ENCODE measurements around the gene ZFP57.

The ZFP57 gene

DNA sequence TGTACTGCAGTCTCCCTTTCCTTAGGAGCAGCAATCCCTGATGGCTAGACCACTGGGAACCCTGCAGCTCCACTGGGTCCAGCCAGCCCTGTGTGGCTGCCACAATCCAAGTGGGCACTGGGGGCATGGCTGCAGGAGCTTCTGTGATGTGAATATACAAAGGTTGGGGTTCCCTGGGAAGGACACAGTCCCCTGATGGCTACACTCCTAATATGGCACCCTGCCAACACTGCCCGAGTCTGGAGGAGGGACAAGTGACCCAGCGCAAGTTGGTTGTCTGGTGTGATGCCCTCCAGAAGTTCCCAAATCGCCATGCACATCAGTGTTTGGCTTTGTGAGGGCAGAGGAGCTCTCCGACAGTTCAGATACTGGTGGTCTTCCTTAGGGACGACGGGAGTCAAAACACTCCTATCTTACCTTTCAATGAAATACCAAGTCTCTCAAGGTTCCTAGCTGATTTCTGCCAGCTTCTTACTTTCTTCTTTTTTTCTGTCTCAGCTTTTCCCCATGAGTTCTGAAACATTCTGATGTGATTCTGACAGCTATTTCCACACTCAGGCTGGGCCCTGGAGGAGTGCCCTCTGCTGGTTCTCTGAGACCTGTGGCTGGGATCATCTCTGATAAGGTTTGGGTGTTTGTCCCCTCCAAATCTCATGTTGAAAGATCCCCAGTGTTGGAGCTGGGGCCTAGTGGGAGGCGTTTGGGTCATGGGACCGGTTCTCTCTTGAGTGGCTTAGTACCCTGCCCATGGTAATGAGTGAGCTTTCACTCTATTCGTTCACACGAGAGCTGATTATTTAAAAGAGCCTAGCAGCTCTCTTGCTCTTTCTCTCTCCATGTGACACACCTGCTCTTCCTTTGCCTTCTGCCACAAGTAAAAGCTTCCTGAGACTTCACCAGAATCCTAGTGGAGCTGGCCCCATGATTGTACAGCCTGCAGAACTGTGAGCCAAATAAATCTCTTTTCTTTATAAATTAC is 15.5 kb upstream of the ZFP57 start:
- Histone ChIP-seq H3K4me1 (ENCODE audit: control insufficient read depth in 2 of 2, insufficient read depth in 2 of 2, low read length in 2 of 2) (no peaks in the 10 kb centered on the region), H3K27ac (ENCODE audit: low read depth in 2 of 2, low read length in 2 of 2) (no peak overlapping the region), H3K36me3 (ENCODE audit: control insufficient read depth in 2 of 2, insufficient read depth in 2 of 2, low read length in 2 of 2) (no peaks in the 10 kb centered on the region), H3K27me3 (ENCODE audit: control insufficient read depth in 2 of 2, insufficient read depth in 2 of 2, low read length in 2 of 2) (peaks cover 0 to 2% of the 10 kb centered on the region in 2 donors), H3K4me3 (ENCODE audit: low read length in 2 of 2) (no peak overlapping the region), H3K9ac (ENCODE audit: low read depth in 1 of 2, low read length in 2 of 2) (no peak overlapping the region), H3K9me3 (ENCODE audit: control insufficient read depth in 2 of 2, low read length in 2 of 2) (no peaks in the 10 kb centered on the region)

DNA sequence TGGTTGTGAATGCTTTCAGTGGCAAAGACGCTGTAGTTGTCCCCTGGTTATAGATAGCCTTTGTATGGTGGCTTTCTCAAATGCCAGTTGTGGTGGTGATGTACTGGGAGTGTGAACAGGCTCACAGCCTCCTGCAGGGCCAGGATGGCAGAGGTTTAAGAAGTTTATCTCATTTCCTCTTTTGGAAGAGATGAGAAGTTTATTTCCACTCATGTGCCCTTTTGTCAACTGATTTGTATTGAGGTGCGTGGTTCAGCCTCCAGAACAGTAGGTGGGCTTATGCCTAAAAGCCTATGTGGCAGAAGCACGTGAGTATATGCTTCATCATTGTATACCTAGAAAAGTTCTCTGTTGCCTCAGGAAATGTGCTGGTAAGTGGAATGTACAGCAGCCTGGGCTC is 13.7 kb upstream of the ZFP57 start:
- Histone ChIP-seq H3K4me3 (ENCODE audit: low read length in 2 of 2) (no peak overlapping the region), H3K36me3 (ENCODE audit: control insufficient read depth in 2 of 2, insufficient read depth in 2 of 2, low read length in 2 of 2) (no peaks in the 10 kb centered on the region), H3K27ac (ENCODE audit: low read depth in 2 of 2, low read length in 2 of 2) (no peak overlapping the region), H3K27me3 (ENCODE audit: control insufficient read depth in 2 of 2, insufficient read depth in 2 of 2, low read length in 2 of 2) (peaks cover 0 to 2% of the 10 kb centered on the region in 2 donors), H3K9me3 (ENCODE audit: control insufficient read depth in 2 of 2, low read length in 2 of 2) (no peaks in the 10 kb centered on the region), H3K9ac (ENCODE audit: low read depth in 1 of 2, low read length in 2 of 2) (no peak overlapping the region), H3K4me1 (ENCODE audit: control insufficient read depth in 2 of 2, insufficient read depth in 2 of 2, low read length in 2 of 2) (no peaks in the 10 kb centered on the region)

DNA sequence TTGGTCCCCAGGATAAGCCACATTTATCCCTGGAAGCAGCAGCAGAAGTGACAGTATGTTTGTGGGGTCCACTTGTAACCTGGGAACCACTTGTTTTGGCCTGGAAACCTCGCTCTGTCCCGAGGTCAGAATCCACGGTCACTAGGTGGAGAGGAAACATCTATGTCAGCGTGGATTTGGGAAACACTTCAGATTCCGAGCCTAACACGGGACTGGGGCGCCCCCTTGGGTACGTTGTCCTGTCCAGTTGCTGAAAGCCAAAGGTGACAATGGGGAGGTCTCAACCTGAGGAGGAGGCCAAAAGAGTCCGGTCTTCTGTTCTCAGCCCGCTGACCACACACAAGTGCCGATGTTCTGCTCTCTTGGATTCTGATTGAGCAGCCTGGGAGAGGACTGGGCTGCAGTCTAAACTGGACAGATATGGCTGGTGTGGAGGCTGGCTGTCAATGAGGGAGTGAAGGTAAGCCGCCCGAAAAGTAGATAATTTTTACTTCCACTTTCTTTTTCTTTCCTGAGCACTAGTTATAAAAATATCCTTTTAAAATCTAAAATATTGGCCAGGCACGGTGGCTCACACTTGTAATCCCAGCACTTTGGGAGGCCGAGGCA is 4.9 kb upstream of the ZFP57 start:
- Histone ChIP-seq H3K4me3 (ENCODE audit: low read length in 2 of 2) (no peak overlapping the region), H3K27me3 (ENCODE audit: control insufficient read depth in 2 of 2, insufficient read depth in 2 of 2, low read length in 2 of 2) (no peaks in the 10 kb centered on the region)

DNA sequence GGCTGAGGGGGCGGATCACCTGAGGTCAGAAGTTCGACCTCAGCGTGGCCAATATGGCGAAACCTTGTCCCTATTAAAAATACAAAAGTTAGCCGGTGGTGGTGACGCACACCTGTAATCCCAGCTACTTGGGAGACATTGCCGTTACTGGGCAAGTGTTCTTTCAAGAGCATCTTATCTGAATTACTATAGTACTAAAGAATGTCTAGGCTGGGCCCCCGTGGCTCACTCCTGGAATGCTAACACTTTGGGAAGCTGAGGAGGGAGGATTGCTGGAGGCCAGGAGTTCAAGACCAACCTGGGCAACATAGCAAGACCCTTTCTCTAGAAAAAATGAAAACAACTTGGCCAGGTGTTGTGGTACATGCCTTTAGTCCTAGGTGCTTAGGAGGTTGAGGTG is 859 bp upstream of the ZFP57 start:
- H3K9ac ChIP-seq (ENCODE audit: low read depth in 1 of 2, low read length in 2 of 2): no peak overlapping the region
- H3K36me3 ChIP-seq (ENCODE audit: control insufficient read depth in 2 of 2, insufficient read depth in 2 of 2, low read length in 2 of 2): no peaks in the 10 kb centered on the region
- H3K4me3 ChIP-seq (ENCODE audit: low read length in 2 of 2): no peak overlapping the region
- H3K27ac ChIP-seq (ENCODE audit: low read depth in 2 of 2, low read length in 2 of 2): no peak overlapping the region
- H3K4me1 ChIP-seq (ENCODE audit: control insufficient read depth in 2 of 2, insufficient read depth in 2 of 2, low read length in 2 of 2): no peaks in the 10 kb centered on the region
- no peaks in the 10 kb centered on the region for H3K27me3 ChIP-seq (ENCODE audit: control insufficient read depth in 2 of 2, insufficient read depth in 2 of 2, low read length in 2 of 2)
- H3K9me3 ChIP-seq (ENCODE audit: control insufficient read depth in 2 of 2, low read length in 2 of 2): no peaks in the 10 kb centered on the region

More for the DNA sequence above, 4.9 kb upstream of the ZFP57 start:
- H3K36me3 ChIP-seq (ENCODE audit: control insufficient read depth in 2 of 2, insufficient read depth in 2 of 2, low read length in 2 of 2): no peaks in the 10 kb centered on the region
- no peak overlapping the region for H3K27ac ChIP-seq (ENCODE audit: low read depth in 2 of 2, low read length in 2 of 2)
- H3K9ac ChIP-seq (ENCODE audit: low read depth in 1 of 2, low read length in 2 of 2): no peak overlapping the region
- H3K9me3 ChIP-seq (ENCODE audit: control insufficient read depth in 2 of 2, low read length in 2 of 2): no peaks in the 10 kb centered on the region
- no peaks in the 10 kb centered on the region for H3K4me1 ChIP-seq (ENCODE audit: control insufficient read depth in 2 of 2, insufficient read depth in 2 of 2, low read length in 2 of 2)

DNA sequence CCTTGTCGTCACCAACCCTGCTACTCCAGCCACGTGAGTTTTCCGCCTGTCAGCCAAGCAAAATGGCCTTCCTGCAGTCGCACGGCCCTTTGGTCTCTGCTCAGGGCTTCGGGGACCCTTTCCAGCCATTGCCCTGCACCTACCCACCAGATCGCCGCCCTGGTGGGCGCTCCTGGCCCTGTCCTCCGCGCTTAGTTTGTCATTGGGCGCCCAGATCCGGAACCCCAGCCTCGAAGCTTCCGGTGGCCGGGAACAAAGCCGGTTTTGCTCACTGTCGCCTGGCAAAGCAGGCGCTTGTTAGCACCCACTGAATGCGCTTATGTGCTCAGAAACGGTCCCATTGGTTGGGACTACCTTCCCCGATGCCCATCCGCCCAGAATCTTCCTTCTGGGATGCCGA is 536 bp downstream of the ZFP57 start:
- Histone ChIP-seq H3K4me1 (ENCODE audit: control insufficient read depth in 2 of 2, insufficient read depth in 2 of 2, low read length in 2 of 2) (no peaks in the 10 kb centered on the region), H3K27me3 (ENCODE audit: control insufficient read depth in 2 of 2, insufficient read depth in 2 of 2, low read length in 2 of 2) (no peaks in the 10 kb centered on the region), H3K9me3 (ENCODE audit: control insufficient read depth in 2 of 2, low read length in 2 of 2) (no peaks in the 10 kb centered on the region), H3K36me3 (ENCODE audit: control insufficient read depth in 2 of 2, insufficient read depth in 2 of 2, low read length in 2 of 2) (no peaks in the 10 kb centered on the region), H3K4me3 (ENCODE audit: low read length in 2 of 2) (peak overlapping the region in 1 of 2 donors; percentile 53), H3K9ac (ENCODE audit: low read depth in 1 of 2, low read length in 2 of 2) (peak overlapping the region in 1 of 2 donors; percentile 14), H3K27ac (ENCODE audit: low read depth in 2 of 2, low read length in 2 of 2) (no peak overlapping the region)

DNA sequence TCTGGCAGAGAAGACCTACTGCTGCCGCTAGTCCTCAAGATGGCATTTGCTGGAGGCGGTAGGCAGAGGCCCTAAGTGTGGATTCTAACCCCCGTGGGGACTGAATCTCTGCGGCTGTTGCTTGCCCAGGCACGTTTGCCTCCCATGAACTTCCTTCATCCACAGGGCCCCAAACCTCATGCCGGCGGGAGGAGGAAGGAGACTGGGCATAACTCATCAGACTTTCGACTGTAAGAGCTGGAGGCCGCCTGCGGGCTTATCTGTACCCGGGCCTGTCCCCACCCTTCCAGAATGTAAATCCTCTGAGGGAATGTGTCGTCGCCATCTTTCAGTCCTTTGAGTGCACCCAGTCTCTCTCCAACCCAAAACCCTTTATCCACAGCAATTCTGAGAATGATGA is 990 bp downstream of the ZFP57 start:
- H3K27me3 ChIP-seq (ENCODE audit: control insufficient read depth in 2 of 2, insufficient read depth in 2 of 2, low read length in 2 of 2): no peaks in the 10 kb centered on the region
- no peaks in the 10 kb centered on the region for H3K9me3 ChIP-seq (ENCODE audit: control insufficient read depth in 2 of 2, low read length in 2 of 2)
- H3K4me3 ChIP-seq (ENCODE audit: low read length in 2 of 2): no peak overlapping the region
- no peaks in the 10 kb centered on the region for H3K4me1 ChIP-seq (ENCODE audit: control insufficient read depth in 2 of 2, insufficient read depth in 2 of 2, low read length in 2 of 2)
- no peak overlapping the region for H3K9ac ChIP-seq (ENCODE audit: low read depth in 1 of 2, low read length in 2 of 2)
- no peak overlapping the region for H3K27ac ChIP-seq (ENCODE audit: low read depth in 2 of 2, low read length in 2 of 2)
- H3K36me3 ChIP-seq (ENCODE audit: control insufficient read depth in 2 of 2, insufficient read depth in 2 of 2, low read length in 2 of 2): no peaks in the 10 kb centered on the region

DNA sequence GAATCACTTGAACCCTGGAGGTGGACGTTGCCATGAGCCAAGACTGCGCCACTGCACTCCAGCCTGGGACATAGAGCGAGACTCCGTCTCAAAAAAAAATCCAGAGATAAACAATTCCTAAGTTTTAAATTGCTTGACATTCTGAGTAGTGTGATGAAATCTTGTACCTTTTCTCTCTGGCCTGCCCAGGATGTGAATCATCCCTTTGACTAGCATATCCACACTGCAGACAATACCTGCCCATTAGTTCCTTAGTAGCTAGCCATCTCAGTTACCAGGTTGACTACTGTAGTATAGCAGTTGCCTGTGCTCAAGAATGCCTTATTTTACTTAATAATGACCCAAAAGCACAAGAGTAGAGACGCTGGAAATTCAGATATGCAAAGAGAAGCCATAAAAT is 2.8 kb downstream of the ZFP57 start:
- Histone ChIP-seq H3K27ac (ENCODE audit: low read depth in 2 of 2, low read length in 2 of 2) (no peak overlapping the region), H3K4me3 (ENCODE audit: low read length in 2 of 2) (no peak overlapping the region)

DNA sequence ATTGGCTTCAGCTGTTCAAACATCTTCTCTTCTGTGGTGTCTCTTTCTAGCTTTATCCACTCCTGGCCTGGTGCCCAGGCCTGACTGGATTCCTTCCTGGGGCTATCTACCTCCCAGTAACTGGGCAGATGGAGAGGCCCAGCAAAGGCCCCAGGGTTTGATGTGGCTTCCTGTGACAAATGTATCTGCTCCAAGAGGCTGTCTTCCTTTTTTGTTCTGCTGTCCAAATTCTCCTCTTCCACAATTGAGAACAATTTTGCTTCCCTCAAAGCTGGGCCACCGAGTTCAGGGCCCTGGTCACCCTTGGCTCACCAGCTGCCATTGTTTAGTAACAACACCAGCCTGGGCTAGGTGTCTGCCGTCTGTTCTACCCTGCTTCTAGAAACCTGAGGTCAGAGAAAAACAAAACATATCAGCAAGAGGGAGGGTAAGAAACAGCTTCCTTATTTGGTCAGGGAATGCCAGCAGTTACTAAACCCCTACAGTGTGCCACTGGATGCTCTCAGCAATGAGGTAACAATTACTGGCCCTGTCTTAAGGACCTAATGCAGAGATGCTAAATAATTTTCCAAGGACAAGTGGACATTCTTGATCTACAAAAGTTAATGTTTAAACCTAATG is 3.9 kb downstream of the ZFP57 start:
- no peak overlapping the region for H3K9ac ChIP-seq (ENCODE audit: low read depth in 1 of 2, low read length in 2 of 2)

More for the DNA sequence above, 2.8 kb downstream of the ZFP57 start:
- no peak overlapping the region for H3K9ac ChIP-seq (ENCODE audit: low read depth in 1 of 2, low read length in 2 of 2)
- H3K36me3 ChIP-seq (ENCODE audit: control insufficient read depth in 2 of 2, insufficient read depth in 2 of 2, low read length in 2 of 2): no peaks in the 10 kb centered on the region
- no peaks in the 10 kb centered on the region for H3K4me1 ChIP-seq (ENCODE audit: control insufficient read depth in 2 of 2, insufficient read depth in 2 of 2, low read length in 2 of 2)
- H3K9me3 ChIP-seq (ENCODE audit: control insufficient read depth in 2 of 2, low read length in 2 of 2): no peaks in the 10 kb centered on the region
- H3K27me3 ChIP-seq (ENCODE audit: control insufficient read depth in 2 of 2, insufficient read depth in 2 of 2, low read length in 2 of 2): no peaks in the 10 kb centered on the region

DNA sequence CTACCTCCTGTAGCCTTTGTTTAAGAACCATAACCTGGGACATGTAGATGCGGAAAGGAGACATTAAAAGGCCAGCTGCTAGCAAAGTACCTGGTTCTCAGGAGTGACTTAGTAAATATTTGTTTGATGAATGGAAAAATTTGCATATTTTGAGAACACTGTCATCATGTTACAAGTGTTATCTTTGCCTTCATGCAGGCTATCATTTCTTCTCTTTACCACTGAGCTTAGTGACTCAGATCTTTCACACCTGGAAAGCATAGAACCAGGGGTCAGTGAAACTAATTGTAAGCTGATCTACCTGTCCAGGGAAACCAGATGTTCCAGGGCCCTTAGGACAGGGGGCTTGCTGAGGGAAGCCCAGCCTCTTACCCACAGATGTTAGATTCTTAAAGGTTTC is 5.4 kb downstream of the ZFP57 start:
- Histone ChIP-seq H3K4me1 (ENCODE audit: control insufficient read depth in 2 of 2, insufficient read depth in 2 of 2, low read length in 2 of 2) (no peaks in the 10 kb centered on the region), H3K27me3 (ENCODE audit: control insufficient read depth in 2 of 2, insufficient read depth in 2 of 2, low read length in 2 of 2) (peaks cover 0 to 3% of the 10 kb centered on the region in 2 donors), H3K9me3 (ENCODE audit: control insufficient read depth in 2 of 2, low read length in 2 of 2) (no peaks in the 10 kb centered on the region), H3K36me3 (ENCODE audit: control insufficient read depth in 2 of 2, insufficient read depth in 2 of 2, low read length in 2 of 2) (no peaks in the 10 kb centered on the region), H3K9ac (ENCODE audit: low read depth in 1 of 2, low read length in 2 of 2) (no peak overlapping the region), H3K4me3 (ENCODE audit: low read length in 2 of 2) (no peak overlapping the region), H3K27ac (ENCODE audit: low read depth in 2 of 2, low read length in 2 of 2) (no peak overlapping the region)

More for the DNA sequence above, 3.9 kb downstream of the ZFP57 start:
- H3K36me3 ChIP-seq (ENCODE audit: control insufficient read depth in 2 of 2, insufficient read depth in 2 of 2, low read length in 2 of 2): no peaks in the 10 kb centered on the region
- H3K27me3 ChIP-seq (ENCODE audit: control insufficient read depth in 2 of 2, insufficient read depth in 2 of 2, low read length in 2 of 2): no peaks in the 10 kb centered on the region
- no peak overlapping the region for H3K4me3 ChIP-seq (ENCODE audit: low read length in 2 of 2)
- no peaks in the 10 kb centered on the region for H3K4me1 ChIP-seq (ENCODE audit: control insufficient read depth in 2 of 2, insufficient read depth in 2 of 2, low read length in 2 of 2)
- H3K27ac ChIP-seq (ENCODE audit: low read depth in 2 of 2, low read length in 2 of 2): no peak overlapping the region
- H3K9me3 ChIP-seq (ENCODE audit: control insufficient read depth in 2 of 2, low read length in 2 of 2): no peaks in the 10 kb centered on the region

DNA sequence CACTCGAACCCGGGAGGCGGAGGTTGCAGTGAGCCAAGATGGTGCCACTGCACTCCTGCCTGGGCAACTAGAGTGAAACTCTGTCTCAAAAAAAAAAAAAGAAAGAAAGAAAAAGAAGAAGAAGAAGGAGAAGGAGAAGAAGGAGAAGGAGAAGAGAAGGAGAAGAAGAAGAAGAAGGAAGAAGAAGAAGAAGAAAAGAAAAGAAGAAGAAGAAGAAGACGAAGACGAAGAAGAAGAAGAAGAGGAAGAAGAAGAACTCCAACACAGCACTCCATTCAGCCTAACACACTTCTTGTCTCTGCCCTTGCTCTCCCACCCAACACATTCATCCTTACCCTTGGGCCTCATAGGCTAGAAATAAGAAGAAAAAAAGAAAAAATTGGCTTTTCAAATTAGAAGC is 6.9 kb downstream of the ZFP57 start:
- Histone ChIP-seq H3K27me3 (ENCODE audit: control insufficient read depth in 2 of 2, insufficient read depth in 2 of 2, low read length in 2 of 2) (peaks cover 0 to 3% of the 10 kb centered on the region in 2 donors), H3K9ac (ENCODE audit: low read depth in 1 of 2, low read length in 2 of 2) (no peak overlapping the region), H3K36me3 (ENCODE audit: control insufficient read depth in 2 of 2, insufficient read depth in 2 of 2, low read length in 2 of 2) (no peaks in the 10 kb centered on the region), H3K4me1 (ENCODE audit: control insufficient read depth in 2 of 2, insufficient read depth in 2 of 2, low read length in 2 of 2) (no peaks in the 10 kb centered on the region), H3K27ac (ENCODE audit: low read depth in 2 of 2, low read length in 2 of 2) (no peak overlapping the region), H3K9me3 (ENCODE audit: control insufficient read depth in 2 of 2, low read length in 2 of 2) (no peaks in the 10 kb centered on the region), H3K4me3 (ENCODE audit: low read length in 2 of 2) (no peak overlapping the region)

All from mucosa of rectum (tissue), 2 donors.